ENCODE data around the gene TMEM223.

TMEM223 gene

GRCh38 chr11:62816557-62816956 is 24.8 kb upstream of the TMEM223 start:
- no peaks in the 10 kb centered on the region for H3K4me1 ChIP-seq (ENCODE audit: insufficient read depth, low read length, poor library complexity, severe bottlenecking)
- H3K27me3 ChIP-seq (ENCODE audit: insufficient read depth, low read length, poor library complexity, severe bottlenecking) = no peaks in the 10 kb centered on the region
- H3K9ac ChIP-seq (ENCODE audit: low read depth, low read length, poor library complexity, severe bottlenecking) = no peak overlapping the region
- H3F3A ChIP-seq (ENCODE audit: low read depth) = no peaks in the 10 kb centered on the region
- no peaks in the 10 kb centered on the region; the same call in 1 of the 2 replicates for H3K36me3 ChIP-seq (ENCODE audit: insufficient read depth, low read length)
- no peaks in the 10 kb centered on the region for H3K79me2 ChIP-seq (ENCODE audit: insufficient read depth, low read length)
- no peak overlapping the region for H3K4me3 ChIP-seq (ENCODE audit: low read length, poor library complexity, severe bottlenecking)
- no peaks in the 10 kb centered on the region for H4K20me1 ChIP-seq (ENCODE audit: insufficient read depth, low read length, poor library complexity, severe bottlenecking)
- TF ChIP-seq EZH2phosphoT487 (IDR thresholded peaks at IDR 0.05; ENCODE audit: borderline replicate concordance) = no peak
- TF ChIP-seq, protein P1, sequence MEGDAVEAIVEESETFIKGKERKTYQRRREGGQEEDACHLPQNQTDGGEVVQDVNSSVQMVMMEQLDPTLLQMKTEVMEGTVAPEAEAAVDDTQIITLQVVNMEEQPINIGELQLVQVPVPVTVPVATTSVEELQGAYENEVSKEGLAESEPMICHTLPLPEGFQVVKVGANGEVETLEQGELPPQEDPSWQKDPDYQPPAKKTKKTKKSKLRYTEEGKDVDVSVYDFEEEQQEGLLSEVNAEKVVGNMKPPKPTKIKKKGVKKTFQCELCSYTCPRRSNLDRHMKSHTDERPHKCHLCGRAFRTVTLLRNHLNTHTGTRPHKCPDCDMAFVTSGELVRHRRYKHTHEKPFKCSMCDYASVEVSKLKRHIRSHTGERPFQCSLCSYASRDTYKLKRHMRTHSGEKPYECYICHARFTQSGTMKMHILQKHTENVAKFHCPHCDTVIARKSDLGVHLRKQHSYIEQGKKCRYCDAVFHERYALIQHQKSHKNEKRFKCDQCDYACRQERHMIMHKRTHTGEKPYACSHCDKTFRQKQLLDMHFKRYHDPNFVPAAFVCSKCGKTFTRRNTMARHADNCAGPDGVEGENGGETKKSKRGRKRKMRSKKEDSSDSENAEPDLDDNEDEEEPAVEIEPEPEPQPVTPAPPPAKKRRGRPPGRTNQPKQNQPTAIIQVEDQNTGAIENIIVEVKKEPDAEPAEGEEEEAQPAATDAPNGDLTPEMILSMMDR (conservative IDR thresholded peaks at IDR 0.05; ENCODE audit: low read length) = no peak
- no peaks in the 10 kb centered on the region for H3K9me2 ChIP-seq (replicated peaks; ENCODE audit: low read depth, low read length)
- no peaks in the 10 kb centered on the region for H3K9me3 ChIP-seq (ENCODE audit: insufficient read depth, low read depth, low read length)
- H2AFZ ChIP-seq (ENCODE audit: low read length) = no peak overlapping the region
- H3K4me2 ChIP-seq (ENCODE audit: low read depth, low read length, poor library complexity, severe bottlenecking) = no peak overlapping the region

DNA sequence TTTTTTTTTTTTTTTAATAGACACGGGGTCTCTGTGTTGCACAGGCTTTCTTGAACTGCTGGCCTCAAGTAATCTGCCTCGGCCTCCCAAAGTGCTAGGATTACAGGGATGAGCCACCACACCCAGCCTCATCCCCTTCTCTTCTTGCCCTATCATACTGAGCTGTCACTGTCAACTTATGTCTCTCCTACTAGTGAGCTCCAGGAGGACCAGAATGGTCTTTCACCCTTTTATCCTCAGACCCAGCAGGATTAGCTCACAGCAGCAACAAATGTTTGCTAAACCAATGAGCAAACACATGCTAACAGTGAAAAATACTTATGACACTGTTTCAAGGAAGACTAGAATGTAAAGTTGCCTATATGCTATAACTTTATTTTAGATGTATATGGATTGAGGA is 19.9 kb upstream of the TMEM223 start:
- H3K9ac ChIP-seq (ENCODE audit: low read depth, low read length, poor library complexity, severe bottlenecking) = no peak overlapping the region
- no peak overlapping the region for H2AFZ ChIP-seq (ENCODE audit: low read length)
- H3K9me3 ChIP-seq (ENCODE audit: insufficient read depth, low read depth, low read length) = no peaks in the 10 kb centered on the region
- H3K36me3 ChIP-seq (ENCODE audit: insufficient read depth, low read length) = no peaks in the 10 kb centered on the region
- H3K27me3 ChIP-seq (ENCODE audit: insufficient read depth, low read length, poor library complexity, severe bottlenecking) = no peaks in the 10 kb centered on the region
- no peak overlapping the region for H3K4me3 ChIP-seq (ENCODE audit: low read length, poor library complexity, severe bottlenecking)
- no peaks in the 10 kb centered on the region for H3K79me2 ChIP-seq (ENCODE audit: insufficient read depth, low read length)
- H4K20me1 ChIP-seq (ENCODE audit: insufficient read depth, low read length, poor library complexity, severe bottlenecking) = no peaks in the 10 kb centered on the region
- H3K4me2 ChIP-seq (ENCODE audit: low read depth, low read length, poor library complexity, severe bottlenecking) = no peak overlapping the region
- H3F3A ChIP-seq (ENCODE audit: low read depth) = no peaks in the 10 kb centered on the region
- H3K9me2 ChIP-seq (replicated peaks; ENCODE audit: low read depth, low read length) = no peaks in the 10 kb centered on the region
- no peaks in the 10 kb centered on the region for H3K4me1 ChIP-seq (ENCODE audit: insufficient read depth, low read length, poor library complexity, severe bottlenecking)
- TF ChIP-seq, protein P1 (conservative IDR thresholded peaks at IDR 0.05; ENCODE audit: low read length) = no peak
- no peak for TF ChIP-seq EZH2phosphoT487 (IDR thresholded peaks at IDR 0.05; ENCODE audit: borderline replicate concordance)

GRCh38 chr11:62810748-62811147 is 18.9 kb upstream of the TMEM223 start:
- Histone ChIP-seq H2AFZ (ENCODE audit: low read length) (no peak overlapping the region), H4K20me1 (ENCODE audit: insufficient read depth, low read length, poor library complexity, severe bottlenecking) (no peaks in the 10 kb centered on the region), H3K9me2 (replicated peaks; ENCODE audit: low read depth, low read length) (no peaks in the 10 kb centered on the region), H3K36me3 (ENCODE audit: insufficient read depth, low read length) (no peaks in the 10 kb centered on the region), H3K4me3 (ENCODE audit: low read length, poor library complexity, severe bottlenecking) (no peak overlapping the region), H3K4me1 (ENCODE audit: insufficient read depth, low read length, poor library complexity, severe bottlenecking) (no peaks in the 10 kb centered on the region), H3K4me2 (ENCODE audit: low read depth, low read length, poor library complexity, severe bottlenecking) (no peak overlapping the region), H3K9ac (ENCODE audit: low read depth, low read length, poor library complexity, severe bottlenecking) (no peak overlapping the region), H3K9me3 (ENCODE audit: insufficient read depth, low read depth, low read length) (no peaks in the 10 kb centered on the region), H3K27me3 (ENCODE audit: insufficient read depth, low read length, poor library complexity, severe bottlenecking) (no peaks in the 10 kb centered on the region), H3F3A (ENCODE audit: low read depth) (no peaks in the 10 kb centered on the region), H3K79me2 (ENCODE audit: insufficient read depth, low read length) (no peaks in the 10 kb centered on the region)
- TF ChIP-seq EZH2phosphoT487 (IDR thresholded peaks at IDR 0.05; ENCODE audit: borderline replicate concordance) = no peak
- TF ChIP-seq, protein P1 (conservative IDR thresholded peaks at IDR 0.05; ENCODE audit: low read length) = no peak
